SJSA1 (cell line): Measurements from ENCODE around the gene SHISA7. TPM values are rescaled to one million over a fixed set of nuclear protein-coding genes. Genes with fewer than 3 reads are reported as not detected.

Experiments
- DNase-seq, 2 experiments: peaks; one replicate each; pipeline ENCODE4 v3.0.0-alpha.2; 2015 to 2020; ENCODE audit warnings: low spot score in 2 of 2, low read depth in 1 of 2
- H3K27ac ChIP-seq: fragments of 250-450 bp; sonication (Bioruptor Pico); 2 replicates; pipeline ENCODE4 v1.5.1; 2020; ENCODE audit warnings: mild to moderate bottlenecking, moderate library complexity
- H3K27me3 ChIP-seq: fragments of 250-450 bp; sonication (Bioruptor Pico); replicated peaks from 2 replicates; pipeline ENCODE4 v1.5.1; 2020; ENCODE audit warnings: mild to moderate bottlenecking, moderate library complexity
- H3K36me3 ChIP-seq: fragments of 250-450 bp; sonication (Bioruptor Pico); 2 replicates; pipeline ENCODE4 v1.5.1; 2020; ENCODE audit warnings: mild to moderate bottlenecking
- H3K4me1 ChIP-seq: fragments of 250-450 bp; sonication (Bioruptor Pico); replicated peaks from 2 replicates; pipeline ENCODE4 v1.6.1; 2021; ENCODE audit warnings: mild to moderate bottlenecking
- H3K4me3 ChIP-seq: fragments of 250-450 bp; sonication (Bioruptor Pico); 2 replicates; pipeline ENCODE4 v1.5.1; 2020; ENCODE audit warnings: mild to moderate bottlenecking
- H3K9me3 ChIP-seq: fragments of 250-450 bp; sonication (Bioruptor Pico); replicated peaks from 2 replicates; pipeline ENCODE4 v1.5.1; 2020; ENCODE audit warnings: mild to moderate bottlenecking
- total RNA-seq: library from RNA; depleted of rRNA; stranded (reverse); fragments of >200 nt; shearing (Covaris generic); gene quantifications from 2 replicates; pipeline ENCODE4 v1.2.3, GENCODE V29; 2014

The SHISA7 gene
- total RNA-seq, 1 experiment from 2014 or later = not detected

- H3K4me1 ChIP-seq = peaks cover 31% of the 10 kb centered on the region
- H3K36me3 ChIP-seq = peaks cover under 1% of the 10 kb centered on the region
- H3K27ac ChIP-seq = peak within 1 kb of the TSS; percentile 49
- H3K9me3 ChIP-seq = no peaks in the 10 kb centered on the region
- H3K27me3 ChIP-seq = no peaks in the 10 kb centered on the region
- peak; percentile 96 to 99 for DNase-seq
- peak within 1 kb of the TSS; percentile 48 for H3K4me3 ChIP-seq
Observed at GRCh38 chr19:55476100-55476775, 33.1 kb upstream of the SHISA7 start, which contains the start of gene ZNF628. Gene ZNF628, plus strand, starts transcription at chr19:55476617. Its CDS starts 3,294 bp downstream, at chr19:55479911.

GRCh38 chr19:55474269-55475265 lies 31.5 kb upstream of the SHISA7 start:
- Histone ChIP-seq H3K9me3 (no peaks in the 10 kb centered on the region), H3K4me1 (peaks cover 31% of the 10 kb centered on the region), H3K4me3 (no peak overlapping the region), H3K36me3 (no peaks in the 10 kb centered on the region; the same call in 1 of the 2 replicates), H3K27me3 (no peaks in the 10 kb centered on the region), H3K27ac (peak overlapping the region; percentile 42)
- DNase-seq = peak; percentile 61 to 67

DNA sequence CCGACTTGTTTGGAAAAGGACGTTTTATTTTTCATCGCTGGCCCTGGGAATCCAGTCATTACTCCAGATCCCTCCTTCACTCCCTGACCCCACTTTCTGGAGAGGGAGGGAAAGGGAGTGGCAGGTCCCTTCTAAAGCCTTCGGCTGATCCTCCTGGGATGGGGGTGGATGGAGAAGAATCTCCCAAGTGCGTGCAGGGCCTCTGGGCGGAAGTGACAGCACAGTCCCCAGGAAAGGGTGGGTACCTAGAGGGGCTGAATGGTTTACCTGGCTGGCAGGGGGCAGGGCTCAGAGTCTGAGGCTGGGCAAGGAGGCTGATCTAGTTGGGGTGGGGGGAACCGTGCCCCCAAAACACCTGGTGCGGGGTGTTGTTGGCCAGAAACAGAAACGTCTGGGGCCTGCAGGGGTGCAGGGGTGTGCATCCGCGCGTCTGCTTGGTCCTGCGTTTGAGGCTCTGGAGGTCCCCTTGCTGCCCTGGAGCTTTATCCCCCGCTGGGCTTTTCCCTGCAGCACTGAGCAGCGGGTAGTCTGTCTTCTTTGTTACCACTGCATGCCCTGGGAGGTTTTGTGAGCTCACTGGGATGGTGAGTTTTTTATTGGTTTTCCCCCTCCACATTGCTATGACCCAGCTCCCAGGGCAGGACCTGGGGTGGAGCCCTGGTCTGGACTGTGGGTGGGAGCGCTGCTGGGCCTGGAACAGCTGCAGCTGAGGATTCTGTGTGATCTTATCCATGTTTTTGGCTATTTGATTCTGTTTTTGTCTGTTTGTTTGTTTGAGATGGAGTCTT lies 30.3 kb upstream of the SHISA7 start:
- Histone ChIP-seq H3K36me3 (no peaks in the 10 kb centered on the region; the same call in 1 of the 2 replicates), H3K4me1 (peaks cover 31% of the 10 kb centered on the region), H3K27me3 (no peaks in the 10 kb centered on the region), H3K4me3 (no peak overlapping the region), H3K27ac (no peak overlapping the region; the same call in 1 of the 2 replicates), H3K9me3 (no peaks in the 10 kb centered on the region)
- DNase-seq = no peak

- Histone ChIP-seq H3K27me3 (no peaks in the 10 kb centered on the region), H3K4me1 (peaks cover 25% of the 10 kb centered on the region), H3K27ac (no peak overlapping the region; the same call in 1 of the 2 replicates), H3K36me3 (no peaks in the 10 kb centered on the region), H3K4me3 (no peak overlapping the region), H3K9me3 (no peaks in the 10 kb centered on the region)
- no peak for DNase-seq
Observed at GRCh38 chr19:55472463-55472862, 29.4 kb upstream of the SHISA7 start.

- Histone ChIP-seq H3K4me3 (no peak overlapping the region), H3K36me3 (no peaks in the 10 kb centered on the region), H3K9me3 (no peaks in the 10 kb centered on the region), H3K4me1 (peaks cover 23% of the 10 kb centered on the region), H3K27ac (no peak overlapping the region), H3K27me3 (no peaks in the 10 kb centered on the region)
- DNase-seq = no peak
Observed at GRCh38 chr19:55471266-55471665, 28.2 kb upstream of the SHISA7 start.

GRCh38 chr19:55468054-55468393 lies 24.9 kb upstream of the SHISA7 start:
- H3K27ac ChIP-seq = no peak overlapping the region
- H3K36me3 ChIP-seq = no peaks in the 10 kb centered on the region
- H3K9me3 ChIP-seq = no peaks in the 10 kb centered on the region
- no peak overlapping the region for H3K4me3 ChIP-seq
- DNase-seq = peak in 1 of 2 experiments; percentile 35
- H3K4me1 ChIP-seq = peaks cover 3% of the 10 kb centered on the region; the same call in 1 of the 2 replicates
- no peaks in the 10 kb centered on the region for H3K27me3 ChIP-seq

DNA sequence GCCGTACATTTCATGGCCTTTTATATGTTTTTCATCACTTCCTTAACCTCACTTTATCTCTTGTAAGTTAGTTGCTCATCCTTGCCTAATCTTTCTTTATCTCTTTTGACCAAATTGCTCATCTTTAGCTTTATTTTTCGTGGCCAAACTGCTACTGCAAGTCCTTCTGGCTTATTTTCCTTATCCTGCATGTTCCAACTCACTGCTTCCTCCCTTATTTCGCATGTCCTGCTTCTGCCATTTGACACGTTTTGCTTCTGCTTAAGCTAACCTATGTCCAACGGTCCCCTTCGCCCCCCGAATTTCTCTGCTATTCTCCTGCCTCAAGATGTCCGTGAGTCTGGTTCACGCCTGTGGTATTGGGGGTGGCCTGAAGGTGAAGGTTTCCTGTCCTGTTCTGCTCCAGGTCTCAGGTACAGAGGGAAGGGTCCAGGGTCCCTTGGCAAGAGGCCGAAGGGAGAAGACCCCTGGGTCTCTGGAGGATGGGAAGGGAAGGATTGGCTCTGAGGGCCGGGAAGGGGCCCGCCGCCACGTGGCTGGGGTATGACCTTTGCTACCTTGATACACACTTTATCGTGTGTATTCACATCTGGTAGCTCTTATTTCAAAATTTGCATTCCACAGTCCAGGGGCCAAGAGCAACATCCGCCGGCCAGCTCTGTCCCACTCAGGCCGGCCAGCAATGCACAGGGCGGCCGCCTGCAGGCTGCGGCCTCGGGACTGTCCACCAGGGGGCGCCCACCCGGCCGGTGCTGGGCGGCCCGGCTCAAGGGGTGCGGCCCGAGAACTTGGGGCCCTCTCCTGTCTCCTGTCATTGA lies 24.3 kb upstream of the SHISA7 start:
- Histone ChIP-seq H3K27ac (no peak overlapping the region), H3K36me3 (no peaks in the 10 kb centered on the region), H3K4me3 (no peak overlapping the region), H3K27me3 (no peaks in the 10 kb centered on the region), H3K4me1 (peaks cover under 1% of the 10 kb centered on the region; the same call in 1 of the 2 replicates), H3K9me3 (no peaks in the 10 kb centered on the region)
- peak in 1 of 2 experiments; percentile 44 for DNase-seq

DNA sequence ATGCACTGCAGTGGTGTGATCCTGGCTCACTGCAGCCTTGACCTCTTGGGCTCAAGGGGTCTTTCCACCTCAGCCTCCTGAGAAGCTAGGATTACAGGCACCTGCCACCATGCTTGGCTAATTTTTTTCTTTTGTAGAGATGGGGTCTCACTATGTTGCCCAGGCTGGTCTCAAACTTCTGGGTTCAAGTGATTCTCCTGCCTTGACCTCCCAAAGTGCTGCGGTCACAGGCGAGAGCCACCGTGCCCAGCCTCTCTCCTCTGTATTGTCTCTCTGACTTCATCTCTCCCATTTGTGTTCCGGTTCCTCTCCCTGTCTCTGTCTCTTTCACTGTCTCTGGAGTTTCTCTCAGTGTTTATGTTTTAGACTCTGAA lies 23.1 kb upstream of the SHISA7 start:
- H3K27ac ChIP-seq = no peak overlapping the region
- H3K36me3 ChIP-seq = peaks cover under 1% of the 10 kb centered on the region; the same call in 1 of the 2 replicates
- H3K27me3 ChIP-seq = no peaks in the 10 kb centered on the region
- H3K9me3 ChIP-seq = no peaks in the 10 kb centered on the region
- no peak for DNase-seq
- peaks cover 7% of the 10 kb centered on the region; the same call in 1 of the 2 replicates for H3K4me1 ChIP-seq
- no peak overlapping the region for H3K4me3 ChIP-seq

DNA sequence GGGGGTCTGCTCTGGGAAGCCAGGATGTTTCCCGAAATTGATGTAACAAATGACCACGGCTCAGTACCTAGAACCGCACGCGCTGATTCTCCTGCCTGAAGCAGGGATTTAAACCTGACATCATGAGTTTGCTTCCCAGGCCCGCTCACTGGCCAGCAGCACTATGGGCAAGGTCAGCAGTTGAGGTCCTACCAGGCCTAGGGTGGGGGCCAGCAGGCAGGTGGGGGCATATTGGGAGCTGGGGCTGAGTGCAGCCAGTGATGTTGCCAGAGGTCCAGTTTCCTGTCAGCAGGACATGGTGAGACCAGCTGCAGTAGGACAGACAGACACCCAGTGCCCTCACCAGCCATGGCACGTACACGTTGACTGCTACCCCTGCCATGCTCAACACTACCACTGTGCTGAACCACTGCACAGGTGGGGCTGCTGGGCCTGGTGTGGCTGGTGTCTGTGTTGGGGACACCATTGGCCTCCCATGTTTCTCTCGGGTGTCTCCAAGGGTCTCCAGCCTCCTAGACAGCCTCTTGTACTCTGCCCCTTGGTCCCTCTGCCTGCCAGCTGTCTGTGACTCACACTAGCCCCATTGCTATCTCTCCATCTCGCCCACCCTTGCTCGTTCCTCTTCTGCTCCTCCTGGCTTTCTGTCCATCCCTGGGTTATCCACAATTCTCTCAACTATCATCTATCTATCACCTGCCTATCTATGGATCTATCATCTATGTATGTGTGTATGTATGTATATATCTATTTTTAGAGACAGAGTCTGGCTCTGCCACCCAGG lies 22.6 kb upstream of the SHISA7 start:
- DNase-seq = no peak

DNA sequence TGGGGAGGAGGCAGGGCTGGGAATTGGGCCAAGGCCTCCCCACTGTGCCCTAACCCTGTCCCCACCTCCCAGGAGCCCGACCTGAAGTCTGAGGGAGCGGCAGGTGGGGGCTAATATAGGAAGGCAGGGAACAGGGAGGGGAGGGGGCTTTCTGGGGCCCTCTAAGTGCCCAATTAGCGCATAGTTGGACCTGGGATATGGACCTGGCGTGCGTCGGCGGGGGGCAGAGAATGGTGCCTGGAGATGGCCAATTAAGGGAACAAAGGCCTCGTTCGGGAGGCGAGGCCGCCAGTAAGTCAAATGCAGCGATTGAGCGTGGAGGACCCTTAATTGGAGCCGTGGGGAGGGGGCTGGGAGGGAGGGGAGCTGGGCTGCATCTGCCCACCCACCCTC lies 21.6 kb upstream of the SHISA7 start, which contains the start of gene C19orf85:
Gene C19orf85 (minus strand): TSS at position 90 of the 393 bp plus-strand sequence. CDS start 197 bp downstream, outside the sequence.
- H3K9me3 ChIP-seq = no peaks in the 10 kb centered on the region
- peaks cover 3% of the 10 kb centered on the region; the same call in 1 of the 2 replicates for H3K36me3 ChIP-seq
- H3K27me3 ChIP-seq = no peaks in the 10 kb centered on the region
- no peak within 1 kb of the TSS for H3K27ac ChIP-seq
- no peak within 1 kb of the TSS for H3K4me3 ChIP-seq
- no peak for DNase-seq
- H3K4me1 ChIP-seq = peaks cover 8% of the 10 kb centered on the region

More for the DNA sequence above, 22.6 kb upstream of the SHISA7 start:
- H3K36me3 ChIP-seq = peaks cover 3% of the 10 kb centered on the region; the same call in 1 of the 2 replicates
- H3K4me1 ChIP-seq = peaks cover 8% of the 10 kb centered on the region
- no peaks in the 10 kb centered on the region for H3K27me3 ChIP-seq
- H3K9me3 ChIP-seq = no peaks in the 10 kb centered on the region
- H3K27ac ChIP-seq = no peak overlapping the region
- no peak overlapping the region for H3K4me3 ChIP-seq

GRCh38 chr19:55464039-55464661 lies 21.1 kb upstream of the SHISA7 start:
- Histone ChIP-seq H3K36me3 (peaks cover 3% of the 10 kb centered on the region; the same call in 1 of the 2 replicates), H3K4me3 (no peak overlapping the region), H3K27ac (no peak overlapping the region), H3K9me3 (no peaks in the 10 kb centered on the region), H3K4me1 (peaks cover 8% of the 10 kb centered on the region), H3K27me3 (no peaks in the 10 kb centered on the region)
- no peak for DNase-seq
